ENCODE measurements around the gene ASXL3.
A peak's percentile ranks its signal among the peaks of the same experiment; 100 is the strongest.

The ASXL3 gene

GRCh38 chr18:33577685-33578517 lies at the start of gene ASXL3:
Gene ASXL3, plus strand, starts transcription at chr18:33578219. Its CDS starts 413 bp downstream, at chr18:33578632.
- DNase-seq, result peak in 1 of 2 experiments; percentile 71

- no peak for DNase-seq
Measured at GRCh38 chr18:33532978-33533377, 45.0 kb upstream of the ASXL3 start.

- no peak for DNase-seq
Measured at GRCh38 chr18:33536904-33537303, 41.1 kb upstream of the ASXL3 start.

- DNase-seq, result no peak
Measured at GRCh38 chr18:33538418-33539042, 39.5 kb upstream of the ASXL3 start.

GRCh38 chr18:33540392-33540791 lies 37.6 kb upstream of the ASXL3 start:
- no peak for DNase-seq

- no peak for DNase-seq
Measured at GRCh38 chr18:33541316-33541715, 36.7 kb upstream of the ASXL3 start.

GRCh38 chr18:33556846-33557245 lies 21.2 kb upstream of the ASXL3 start:
- DNase-seq, result no peak

- no peak for DNase-seq
Measured at GRCh38 chr18:33557706-33558105, 20.3 kb upstream of the ASXL3 start.

GRCh38 chr18:33558529-33558928 lies 19.5 kb upstream of the ASXL3 start:
- DNase-seq, result no peak

GRCh38 chr18:33560686-33561370 lies 17.2 kb upstream of the ASXL3 start:
- peak in 1 of 2 experiments; percentile 16 for DNase-seq

GRCh38 chr18:33562741-33563140 lies 15.3 kb upstream of the ASXL3 start:
- DNase-seq, result no peak

GRCh38 chr18:33567705-33568104 lies 10.3 kb upstream of the ASXL3 start:
- no peak for DNase-seq

- DNase-seq, result no peak
Measured at GRCh38 chr18:33571998-33572787, 5.8 kb upstream of the ASXL3 start.

GRCh38 chr18:33573193-33573592 lies 4.8 kb upstream of the ASXL3 start:
- DNase-seq, result no peak

GRCh38 chr18:33575451-33575850 lies 2.6 kb upstream of the ASXL3 start:
- no peak for DNase-seq

- no peak for DNase-seq
Measured at GRCh38 chr18:33576999-33577646, 896 bp upstream of the ASXL3 start.

- peak in 1 of 2 experiments; percentile 48 for DNase-seq
Measured at GRCh38 chr18:33578518-33579348, 714 bp downstream of the ASXL3 start.

GRCh38 chr18:33579349-33580215 lies 1.6 kb downstream of the ASXL3 start:
- no peak for DNase-seq

- DNase-seq, result no peak
Measured at GRCh38 chr18:33580546-33580945, 2.5 kb downstream of the ASXL3 start.

GRCh38 chr18:33581856-33582255 lies 3.8 kb downstream of the ASXL3 start:
- DNase-seq, result no peak
